Measurements from ENCODE around the gene HAGH. TPM values are rescaled to one million over a fixed set of nuclear protein-coding genes. Genes with fewer than 3 reads are reported as not detected.

The HAGH gene
- total RNA-seq, 1 experiment from 2014 or later = 36.0 TPM

DNA sequence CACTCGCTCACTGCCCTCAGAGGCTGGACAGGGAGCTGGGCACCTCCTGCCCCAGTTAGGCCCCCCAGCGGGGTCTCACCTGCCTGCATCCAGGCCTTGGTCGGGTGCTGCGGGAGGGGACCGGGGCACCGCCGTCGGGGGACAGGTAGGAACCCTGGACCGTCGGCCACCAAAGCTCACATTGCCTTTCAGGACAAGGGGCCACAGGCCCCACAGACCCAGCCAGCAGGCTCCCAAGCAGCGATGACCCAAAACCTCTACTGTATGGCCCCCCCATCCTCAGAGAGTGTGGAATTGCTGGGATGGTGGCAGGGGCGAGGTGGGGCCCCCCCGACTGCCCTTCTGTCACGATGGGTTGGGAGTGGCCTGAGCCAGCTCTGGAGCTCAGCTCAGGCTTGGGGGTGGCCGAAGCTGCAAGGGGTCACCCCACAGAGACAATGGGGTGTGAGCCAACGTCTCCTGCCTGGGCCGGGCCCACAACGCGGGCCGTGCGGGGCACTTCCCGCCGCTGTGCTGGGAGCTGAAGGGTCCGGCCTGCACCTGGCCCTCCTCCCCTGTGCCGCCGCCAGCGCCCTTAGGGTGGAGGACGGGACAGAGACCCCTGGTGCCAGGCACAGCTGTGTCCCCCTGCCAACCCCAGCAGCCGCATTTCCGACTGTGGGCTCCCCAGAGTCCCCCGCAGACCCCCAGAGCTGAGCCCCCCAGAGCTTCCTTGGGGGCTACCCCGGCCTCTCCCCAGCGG, 33.6 kb downstream of the HAGH start:
- Mint-ChIP-seq H3K4me1 (no peaks in the 10 kb centered on the region), H3K36me3 (peaks cover 11% of the 10 kb centered on the region), H3K27me3 (ENCODE audit: low read depth) (no peaks in the 10 kb centered on the region; the same call in 1 of the 2 replicates), H3K9me3 (peaks cover 11% of the 10 kb centered on the region), H3K27ac (no peak overlapping the region), H3K4me3 (no peak overlapping the region)
- no peak for ATAC-seq
- TF ChIP-seq RELA (CRISPR knock-in tag; IDR thresholded peaks at IDR 0.05; ENCODE audit: borderline replicate concordance) (no peak), NFYB (CRISPR knock-in tag; conservative IDR thresholded peaks at IDR 0.05; ENCODE audit: low read depth) (no peak)
- TF ChIP-seq, protein P1, sequence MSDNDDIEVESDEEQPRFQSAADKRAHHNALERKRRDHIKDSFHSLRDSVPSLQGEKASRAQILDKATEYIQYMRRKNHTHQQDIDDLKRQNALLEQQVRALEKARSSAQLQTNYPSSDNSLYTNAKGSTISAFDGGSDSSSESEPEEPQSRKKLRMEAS (CRISPR knock-in tag; IDR thresholded peaks at IDR 0.05) = no peak
- ChIA-PET CTCF (interaction anchor here (1.0 to 1.6 kb wide), 2 partner anchors 30 to 131 kb away, joined by 3 to 5 read pairs; no protein-coding TSS in a partner anchor), POLR2A (interaction anchor here (0.9 to 1.2 kb wide), 2 partner anchors 10 to 35 kb away, joined by 3 read pairs; partner anchors contain the start of genes NUBP2 and SPSB3)
- no peak for DNase-seq (ENCODE audit: low spot score)

GRCh38 chr16:1791943-1792812, 34.4 kb downstream of the HAGH start:
- ChIA-PET POLR2A (interaction anchor here (1.2 kb wide), 1 partner anchor 9 kb away, joined by 3 read pairs; the partner anchor contains the start of genes NUBP2 and SPSB3), CTCF (interaction anchor here (0.7 to 1.6 kb wide), 2 partner anchors 10 to 132 kb away, joined by 3 to 5 read pairs; partner anchors contain the start of genes NUBP2 and SPSB3)
- Mint-ChIP-seq H3K27ac (no peak overlapping the region), H3K9me3 (peaks cover 6% of the 10 kb centered on the region), H3K4me1 (no peaks in the 10 kb centered on the region), H3K4me3 (no peak overlapping the region), H3K36me3 (peaks cover 6% of the 10 kb centered on the region), H3K27me3 (ENCODE audit: low read depth) (no peaks in the 10 kb centered on the region; the same call in 1 of the 2 replicates)
- ATAC-seq (no peak), DNase-seq (ENCODE audit: low spot score) (no peak)
- TF ChIP-seq ZNF263 (CRISPR knock-in tag; IDR thresholded peaks at IDR 0.05; ENCODE audit: low read depth) = no peak
- TF ChIP-seq, protein P2, sequence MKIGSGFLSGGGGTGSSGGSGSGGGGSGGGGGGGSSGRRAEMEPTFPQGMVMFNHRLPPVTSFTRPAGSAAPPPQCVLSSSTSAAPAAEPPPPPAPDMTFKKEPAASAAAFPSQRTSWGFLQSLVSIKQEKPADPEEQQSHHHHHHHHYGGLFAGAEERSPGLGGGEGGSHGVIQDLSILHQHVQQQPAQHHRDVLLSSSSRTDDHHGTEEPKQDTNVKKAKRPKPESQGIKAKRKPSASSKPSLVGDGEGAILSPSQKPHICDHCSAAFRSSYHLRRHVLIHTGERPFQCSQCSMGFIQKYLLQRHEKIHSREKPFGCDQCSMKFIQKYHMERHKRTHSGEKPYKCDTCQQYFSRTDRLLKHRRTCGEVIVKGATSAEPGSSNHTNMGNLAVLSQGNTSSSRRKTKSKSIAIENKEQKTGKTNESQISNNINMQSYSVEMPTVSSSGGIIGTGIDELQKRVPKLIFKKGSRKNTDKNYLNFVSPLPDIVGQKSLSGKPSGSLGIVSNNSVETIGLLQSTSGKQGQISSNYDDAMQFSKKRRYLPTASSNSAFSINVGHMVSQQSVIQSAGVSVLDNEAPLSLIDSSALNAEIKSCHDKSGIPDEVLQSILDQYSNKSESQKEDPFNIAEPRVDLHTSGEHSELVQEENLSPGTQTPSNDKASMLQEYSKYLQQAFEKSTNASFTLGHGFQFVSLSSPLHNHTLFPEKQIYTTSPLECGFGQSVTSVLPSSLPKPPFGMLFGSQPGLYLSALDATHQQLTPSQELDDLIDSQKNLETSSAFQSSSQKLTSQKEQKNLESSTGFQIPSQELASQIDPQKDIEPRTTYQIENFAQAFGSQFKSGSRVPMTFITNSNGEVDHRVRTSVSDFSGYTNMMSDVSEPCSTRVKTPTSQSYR (CRISPR knock-in tag; IDR thresholded peaks at IDR 0.05) = no peak
- no peak for TF ChIP-seq PRDM15 (CRISPR knock-in tag; IDR thresholded peaks at IDR 0.05)
- TF ChIP-seq ZNF416 (CRISPR knock-in tag; IDR thresholded peaks at IDR 0.05) = no peak
- TF ChIP-seq, protein P3, sequence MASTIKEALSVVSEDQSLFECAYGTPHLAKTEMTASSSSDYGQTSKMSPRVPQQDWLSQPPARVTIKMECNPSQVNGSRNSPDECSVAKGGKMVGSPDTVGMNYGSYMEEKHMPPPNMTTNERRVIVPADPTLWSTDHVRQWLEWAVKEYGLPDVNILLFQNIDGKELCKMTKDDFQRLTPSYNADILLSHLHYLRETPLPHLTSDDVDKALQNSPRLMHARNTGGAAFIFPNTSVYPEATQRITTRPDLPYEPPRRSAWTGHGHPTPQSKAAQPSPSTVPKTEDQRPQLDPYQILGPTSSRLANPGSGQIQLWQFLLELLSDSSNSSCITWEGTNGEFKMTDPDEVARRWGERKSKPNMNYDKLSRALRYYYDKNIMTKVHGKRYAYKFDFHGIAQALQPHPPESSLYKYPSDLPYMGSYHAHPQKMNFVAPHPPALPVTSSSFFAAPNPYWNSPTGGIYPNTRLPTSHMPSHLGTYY (CRISPR knock-in tag; IDR thresholded peaks at IDR 0.05) = no peak
- TF ChIP-seq NR3C1 (CRISPR knock-in tag; conservative IDR thresholded peaks at IDR 0.05; ENCODE audit: low read depth) = no peak
- TF ChIP-seq E2F1 (CRISPR knock-in tag; IDR thresholded peaks at IDR 0.05) = no peak
- TF ChIP-seq TEAD1 (CRISPR knock-in tag; IDR thresholded peaks at IDR 0.05) = no peak
- no peak for TF ChIP-seq ATF2 (CRISPR knock-in tag; IDR thresholded peaks at IDR 0.05; ENCODE audit: borderline replicate concordance, low read depth)
- no peak for TF ChIP-seq ELF4 (CRISPR knock-in tag; IDR thresholded peaks at IDR 0.05; ENCODE audit: low read depth)
- TF ChIP-seq STAT6 (CRISPR knock-in tag; conservative IDR thresholded peaks at IDR 0.05; ENCODE audit: low read depth) = no peak
- TF ChIP-seq, protein P4, sequence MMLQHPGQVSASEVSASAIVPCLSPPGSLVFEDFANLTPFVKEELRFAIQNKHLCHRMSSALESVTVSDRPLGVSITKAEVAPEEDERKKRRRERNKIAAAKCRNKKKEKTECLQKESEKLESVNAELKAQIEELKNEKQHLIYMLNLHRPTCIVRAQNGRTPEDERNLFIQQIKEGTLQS (CRISPR knock-in tag; conservative IDR thresholded peaks at IDR 0.05) = no peak

Measured in WTC11 (cell line).